IPS-18c (cell line): Measurements from ENCODE around the gene TNIP2.

Experiments
- H3K4me3 ChIP-seq: 2 replicates; pipeline ENCODE4 v1.7.0; 2013; ENCODE audit warnings: low read depth, mild to moderate bottlenecking, low read length, moderate library complexity; ENCODE audit not compliant: insufficient read depth
- H3K9me3 ChIP-seq: one replicate; pipeline ENCODE4 v1.6.1; 2013; ENCODE audit warnings: mild to moderate bottlenecking, low read length, moderate library complexity; ENCODE audit not compliant: control insufficient read depth, insufficient read depth

Gene TNIP2

DNA sequence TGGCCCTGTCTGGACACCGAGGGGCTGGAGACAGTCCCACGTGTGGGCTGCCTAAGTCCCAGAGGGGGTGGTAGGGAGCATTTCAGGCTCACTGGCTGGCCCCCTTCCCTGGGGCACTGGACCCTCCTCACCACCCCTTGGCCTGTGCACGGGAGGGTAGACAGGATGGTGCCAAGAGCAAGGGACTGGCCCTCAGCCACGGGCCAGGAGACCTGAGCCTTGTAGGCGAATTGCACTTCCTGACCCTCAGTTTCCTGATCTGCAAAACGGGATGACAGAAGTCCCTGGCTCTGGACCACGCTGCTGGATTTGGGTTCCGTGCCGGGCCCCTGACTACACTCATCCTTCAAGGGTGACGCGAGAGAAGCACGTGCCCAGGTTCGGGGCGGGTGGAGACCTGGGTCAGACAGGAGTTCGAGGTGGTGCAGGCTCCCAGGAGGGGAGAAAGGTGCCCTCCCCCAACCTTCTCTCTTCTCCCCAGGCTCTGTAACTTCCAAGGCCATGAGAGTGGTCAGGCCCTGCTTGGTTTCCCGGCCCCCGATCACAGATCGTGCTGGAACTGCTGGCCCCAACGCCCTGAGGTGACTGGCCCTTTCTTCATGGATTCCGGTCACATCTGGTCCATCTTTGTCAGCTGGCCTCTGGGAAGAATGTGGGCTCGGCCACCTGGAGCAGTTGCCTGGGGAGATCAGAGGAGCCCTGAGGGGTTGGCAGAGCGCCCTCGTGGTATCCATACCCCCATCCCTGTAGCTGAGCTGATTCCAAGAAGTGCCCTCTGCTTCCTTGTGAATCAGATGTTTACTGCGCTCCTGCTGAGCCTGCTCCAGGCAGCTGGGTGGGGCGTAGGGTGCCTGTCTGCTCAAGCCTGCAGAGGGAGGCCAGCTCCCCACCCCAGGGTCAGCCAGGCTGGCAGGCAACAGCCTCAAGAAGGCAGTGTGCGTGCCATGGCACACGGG is 40.0 kb upstream of the TNIP2 start:
- H3K4me3 ChIP-seq: no peak overlapping the region

DNA sequence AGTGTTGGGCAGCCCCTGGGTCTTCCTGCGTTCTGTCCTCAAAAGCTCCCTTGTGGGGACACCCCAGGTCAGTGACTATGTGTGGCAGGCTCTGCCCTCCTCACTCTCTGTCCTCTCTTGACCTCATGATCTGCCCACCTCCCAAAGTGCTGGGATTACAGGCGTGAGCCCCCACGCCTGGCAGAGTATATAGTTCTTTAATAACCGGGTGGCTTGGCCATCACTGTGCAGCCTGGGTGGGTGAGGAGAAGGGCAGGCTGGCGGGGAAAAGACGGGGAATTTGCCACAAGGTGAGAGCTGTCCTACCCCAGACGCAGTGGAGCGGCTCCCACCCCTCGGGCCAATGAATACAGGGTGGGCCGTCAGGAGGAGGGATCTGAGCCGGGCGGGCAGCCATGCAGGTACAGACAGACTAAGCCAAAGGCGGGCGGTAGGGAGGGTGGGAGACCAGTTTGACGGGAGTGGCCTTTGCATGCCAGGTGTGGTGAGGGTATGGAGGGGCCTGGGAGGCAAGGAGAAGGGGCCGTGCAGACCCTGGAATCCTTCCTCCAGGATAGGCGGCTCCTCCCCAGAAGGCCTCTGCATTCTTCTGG is 39.3 kb upstream of the TNIP2 start:
- no peaks in the 10 kb centered on the region for H3K9me3 ChIP-seq
- no peak overlapping the region for H3K4me3 ChIP-seq

More for the DNA sequence above, 40.0 kb upstream of the TNIP2 start:
- H3K9me3 ChIP-seq: no peaks in the 10 kb centered on the region

DNA sequence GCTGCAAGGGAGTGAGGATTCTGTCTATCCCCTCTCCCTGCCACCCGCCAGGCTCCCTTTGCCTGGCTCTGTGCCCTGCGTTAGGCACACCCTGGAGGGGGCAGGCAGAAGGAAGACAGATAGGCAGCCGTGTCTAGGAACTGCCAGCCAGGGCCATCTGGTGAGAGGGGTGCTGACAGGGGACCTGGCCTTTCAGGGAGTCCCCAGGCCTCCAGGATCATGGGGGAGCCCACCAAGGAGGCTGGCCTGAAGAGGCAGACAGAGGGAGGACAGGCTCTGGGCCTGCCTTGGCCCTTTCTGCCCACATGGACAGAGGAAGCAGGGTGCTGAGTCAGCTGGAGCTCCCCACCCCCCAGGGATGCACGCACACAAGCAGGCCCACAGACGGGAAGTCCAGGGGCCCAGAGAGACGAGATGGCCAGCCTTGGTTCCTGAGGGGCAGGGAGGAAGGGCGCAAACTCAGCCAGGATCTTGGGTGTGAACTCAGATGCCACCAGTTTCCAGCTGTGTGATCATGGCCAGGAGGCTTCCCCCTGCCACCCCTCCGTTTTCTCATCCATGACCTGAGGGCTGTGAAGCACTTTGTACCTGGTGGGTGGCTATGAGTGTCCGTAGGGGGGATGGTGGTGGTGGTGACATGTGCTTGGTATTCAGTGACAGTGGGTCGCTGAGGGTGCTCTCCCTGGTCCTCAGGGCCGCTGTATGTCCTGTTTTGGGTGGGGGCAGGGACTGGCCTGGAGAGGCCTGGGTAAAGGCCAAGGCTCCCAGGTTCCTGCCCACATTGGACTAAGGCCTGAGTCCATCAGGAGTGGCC is 38.6 kb upstream of the TNIP2 start:
- no peak overlapping the region for H3K4me3 ChIP-seq

DNA sequence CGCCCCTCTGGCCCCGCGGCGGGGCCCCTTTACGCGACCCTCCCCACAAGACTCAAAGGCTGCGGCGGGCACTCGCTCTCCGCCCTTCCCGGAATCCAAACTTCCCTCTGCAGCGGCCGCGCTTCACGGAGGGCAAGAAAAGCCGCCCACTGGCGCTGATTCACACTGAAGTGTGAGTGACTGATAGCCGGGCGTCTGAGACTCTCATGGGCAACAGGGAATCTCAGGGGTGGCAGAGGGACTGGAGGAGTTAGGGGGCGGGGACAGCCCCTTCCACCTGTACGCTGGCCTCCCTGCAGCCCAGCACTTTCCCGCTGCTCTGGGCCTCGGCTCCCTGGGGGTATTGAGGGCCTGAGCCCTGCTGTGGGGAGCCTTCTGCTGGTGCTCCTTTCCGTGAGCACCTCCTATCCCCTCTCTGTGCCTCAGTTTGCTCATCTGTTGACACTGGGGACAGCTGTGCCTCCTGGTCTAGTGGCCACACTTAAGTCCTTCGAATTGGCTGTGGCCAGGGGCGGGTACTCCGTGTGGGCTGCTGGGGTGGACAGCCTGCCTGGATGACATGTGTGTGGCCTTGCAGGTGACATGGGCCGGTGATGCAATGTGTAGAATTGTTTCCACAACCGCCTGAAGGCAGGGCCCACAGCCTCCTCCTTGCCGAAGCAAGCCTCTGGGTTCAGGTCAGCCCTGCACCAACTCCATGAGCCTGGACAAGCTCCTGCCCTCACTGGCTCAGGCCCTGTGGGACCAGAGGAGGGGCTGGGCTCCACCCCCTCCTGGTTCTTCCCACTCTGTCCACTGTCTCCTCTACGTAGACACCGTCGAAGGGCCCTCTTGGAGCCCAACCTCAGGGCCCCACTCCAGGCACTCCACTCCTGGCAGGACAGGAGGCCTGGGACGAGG is 37.7 kb upstream of the TNIP2 start:
- peak overlapping the region; percentile 53 for H3K4me3 ChIP-seq

More for the DNA sequence above, 38.6 kb upstream of the TNIP2 start:
- H3K9me3 ChIP-seq: no peaks in the 10 kb centered on the region

DNA sequence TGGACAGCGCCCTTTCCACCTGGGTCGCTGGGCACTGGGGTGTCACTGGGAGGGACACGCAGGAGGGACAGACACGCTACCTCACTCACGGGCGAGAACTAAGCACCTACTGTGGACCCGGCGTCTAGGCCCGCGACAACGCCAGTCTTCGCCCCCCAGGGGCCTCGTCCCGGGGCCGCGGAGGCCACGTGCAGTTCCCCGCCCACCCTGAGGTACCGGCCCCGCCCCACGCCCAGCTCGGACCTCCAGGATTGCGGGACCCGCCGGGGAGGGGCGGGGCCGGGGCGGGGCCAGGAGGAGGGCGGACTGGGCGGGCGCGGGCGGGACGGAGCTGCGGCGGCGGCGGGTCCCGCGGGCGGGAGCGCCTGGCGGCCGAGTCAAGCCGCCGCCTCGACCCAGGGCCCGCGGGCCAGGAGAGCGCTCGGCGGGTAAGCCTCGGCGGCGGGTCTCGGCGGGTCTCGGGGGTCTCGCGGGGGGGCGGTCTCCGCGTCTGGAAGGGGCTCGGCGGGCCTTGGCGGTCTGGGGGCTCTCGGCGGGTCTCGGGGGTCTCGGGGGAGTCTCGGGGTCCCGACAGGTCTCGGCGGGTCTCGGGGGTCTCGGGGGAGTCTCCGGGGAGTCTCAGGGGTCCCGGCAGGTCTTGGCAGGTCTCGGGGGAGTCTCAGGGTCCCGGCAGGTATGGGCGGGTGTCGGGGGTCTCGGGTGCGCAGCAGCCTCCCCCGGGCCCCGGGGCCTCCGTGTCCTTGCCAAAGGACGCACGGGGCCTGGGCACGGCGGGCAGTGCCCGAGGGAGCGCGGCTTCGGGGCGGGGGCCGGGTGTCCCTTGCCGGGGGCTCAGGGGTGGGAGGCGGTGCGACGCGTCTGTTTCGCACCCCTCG is 36.8 kb upstream of the TNIP2 start, which contains the start of gene SH3BP2:
TSS of gene SH3BP2 (plus strand) at position 375 of the 875 bp plus-strand sequence. CDS start 27,533 bp downstream, outside the sequence.
- Histone ChIP-seq H3K4me3 (peak within 1 kb of the TSS; percentile 53), H3K9me3 (no peaks in the 10 kb centered on the region)

More for the DNA sequence above, 37.7 kb upstream of the TNIP2 start:
- H3K9me3 ChIP-seq: no peaks in the 10 kb centered on the region

DNA sequence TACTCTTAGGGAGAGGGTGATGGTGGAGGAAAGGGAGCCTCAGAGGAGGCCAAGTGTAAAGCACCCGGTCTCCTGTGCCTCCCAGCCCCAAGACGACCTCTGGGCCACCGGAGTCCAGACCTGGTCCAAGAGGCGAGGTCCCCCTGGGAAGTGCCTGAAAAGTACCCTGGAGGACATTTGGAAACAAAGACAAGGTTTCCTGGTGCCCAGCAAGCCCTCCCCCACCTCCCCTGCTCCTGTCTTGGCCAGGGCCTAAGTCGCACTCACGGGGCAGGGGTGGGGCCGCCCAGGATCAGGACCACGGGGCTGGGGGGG is 36.2 kb upstream of the TNIP2 start:
- no peaks in the 10 kb centered on the region for H3K9me3 ChIP-seq
- no peak overlapping the region for H3K4me3 ChIP-seq

DNA sequence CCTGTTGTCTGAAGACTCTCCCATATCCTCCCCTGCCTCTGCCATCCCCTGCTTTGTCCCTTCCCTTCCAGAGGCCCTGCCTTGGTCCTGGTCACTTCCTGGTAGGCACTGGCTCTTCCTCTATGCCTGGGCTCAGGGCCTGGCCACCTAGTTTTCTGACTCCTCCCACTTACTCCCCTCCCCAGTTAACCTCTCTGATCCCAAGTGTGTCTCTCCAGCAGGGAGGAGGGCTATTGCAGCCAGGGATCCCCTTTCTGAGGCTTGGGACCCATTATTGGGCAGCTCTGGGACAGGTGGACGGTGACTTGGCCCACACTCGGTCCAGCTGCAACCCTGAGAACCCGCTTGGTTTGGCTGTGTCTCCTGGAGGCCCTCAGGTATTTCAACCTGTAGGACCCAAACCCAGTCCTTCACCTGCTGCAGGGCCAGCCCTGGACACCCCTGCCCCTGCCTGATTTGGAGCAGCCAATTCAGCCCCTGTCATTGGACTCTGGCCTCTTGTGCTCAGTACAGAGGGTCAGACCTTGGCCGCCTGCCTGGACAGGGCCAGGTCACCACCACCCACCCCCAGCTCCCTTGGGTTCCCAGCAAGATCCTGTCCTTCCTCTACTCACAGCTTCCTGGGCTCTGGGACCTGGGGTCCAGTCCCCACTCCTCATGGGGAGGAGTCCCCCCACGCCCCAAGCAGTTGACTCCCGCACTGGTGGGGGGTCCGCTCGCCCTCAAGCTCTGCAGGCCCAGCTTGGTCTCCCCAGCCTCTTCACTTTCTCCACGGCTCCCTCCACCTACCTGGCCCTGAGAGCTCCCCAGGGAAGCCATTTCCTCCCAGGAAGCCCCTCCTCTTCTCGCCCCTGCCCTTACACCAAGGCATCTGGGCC is 35.6 kb upstream of the TNIP2 start:
- H3K9me3 ChIP-seq: no peaks in the 10 kb centered on the region
- no peak overlapping the region for H3K4me3 ChIP-seq

DNA sequence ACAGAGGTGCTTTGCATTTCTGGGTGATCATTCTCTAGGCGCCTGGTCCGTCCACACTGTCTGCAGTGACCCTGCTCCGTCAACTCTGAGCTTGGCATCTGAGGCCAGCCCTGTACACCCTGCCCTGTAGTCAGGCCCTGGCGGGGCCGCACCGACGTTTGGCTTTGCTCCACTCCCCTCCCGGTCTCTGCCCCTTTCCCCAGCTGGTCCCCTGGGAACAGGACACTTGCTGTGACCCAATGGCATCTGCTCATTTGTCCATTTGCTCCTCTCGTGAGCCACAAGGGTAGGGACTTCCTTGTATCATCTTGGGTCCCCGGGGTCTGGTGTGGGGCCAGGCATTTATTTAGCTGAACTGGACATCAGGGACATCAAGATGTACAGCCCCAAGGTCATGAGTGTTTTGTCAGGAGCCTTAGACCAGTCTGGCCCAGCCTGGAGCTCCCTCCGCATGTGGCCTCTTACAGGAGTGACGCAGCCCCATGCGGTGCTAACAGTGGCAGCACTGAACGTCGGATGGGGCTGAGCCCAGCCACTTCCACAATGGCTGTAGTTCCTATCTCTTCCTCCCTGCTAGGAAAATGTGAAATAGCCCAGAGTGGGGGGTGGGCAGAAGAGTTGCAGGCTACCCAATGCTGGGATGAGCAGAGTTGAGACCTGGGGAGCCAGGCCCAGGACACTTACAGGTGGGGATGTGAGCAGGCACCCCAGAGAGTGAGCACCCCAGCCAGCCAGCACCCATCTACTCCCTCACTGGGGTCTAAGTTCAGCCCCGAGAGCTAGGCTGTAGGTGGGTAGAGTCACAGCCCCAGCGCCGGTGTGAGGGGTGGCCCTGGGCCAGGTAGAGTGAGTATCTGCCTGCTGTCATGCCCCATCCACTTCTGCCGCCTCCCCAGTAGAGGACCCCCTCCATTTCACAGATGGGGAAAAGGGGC is 34.7 kb upstream of the TNIP2 start:
- H3K9me3 ChIP-seq: no peaks in the 10 kb centered on the region
- H3K4me3 ChIP-seq: no peak overlapping the region

- Histone ChIP-seq H3K9me3 (no peaks in the 10 kb centered on the region), H3K4me3 (no peak overlapping the region)
These were observed 33.9 kb upstream of the TNIP2 start for GRCh38 chr4:2789793-2790582.

GRCh38 chr4:2789351-2789750 is 33.2 kb upstream of the TNIP2 start:
- Histone ChIP-seq H3K9me3 (no peaks in the 10 kb centered on the region), H3K4me3 (no peak overlapping the region)

GRCh38 chr4:2788532-2789103 is 32.5 kb upstream of the TNIP2 start:
- no peak overlapping the region for H3K4me3 ChIP-seq
- H3K9me3 ChIP-seq: no peaks in the 10 kb centered on the region

DNA sequence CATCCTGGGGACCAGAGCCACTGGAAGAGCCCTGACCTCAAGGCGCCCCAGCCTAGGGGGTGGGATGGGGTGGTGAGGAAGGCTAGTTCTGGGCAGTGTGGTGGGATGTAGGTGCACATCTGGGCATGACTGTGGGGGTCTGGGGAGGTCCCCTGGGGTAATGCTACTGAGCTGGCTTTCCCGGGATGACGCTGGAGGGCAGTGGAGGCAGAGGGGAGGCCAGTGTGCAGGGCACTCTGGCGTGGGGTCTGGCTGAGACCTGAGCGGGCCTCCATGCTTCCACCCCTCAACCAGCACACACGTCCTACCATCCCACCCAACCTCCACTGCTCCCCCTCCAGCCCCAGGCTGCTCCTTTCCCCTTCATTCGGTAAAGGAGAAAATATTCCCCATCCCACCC is 32.0 kb upstream of the TNIP2 start:
- H3K9me3 ChIP-seq: no peaks in the 10 kb centered on the region
- H3K4me3 ChIP-seq: no peak overlapping the region
